HepG2 (cell line): ENCODE measurements around the gene STK25. TPM values are rescaled to one million over a fixed set of nuclear protein-coding genes. Genes with fewer than 3 reads are reported as not detected.

Experiments
- AKNA ChIP-seq: sonication (generic); formaldehyde crosslinking; IDR thresholded peaks from 2 replicates; pipeline ENCODE4 v1.4.0; 2020; ENCODE audit warnings: missing genetic modification reagents, borderline replicate concordance
- DR1 ChIP-seq: sonication (generic); formaldehyde crosslinking; IDR thresholded peaks from 2 replicates; pipeline ENCODE4 v1.8.0; 2021; ENCODE audit warnings: mild to moderate bottlenecking, missing genetic modification reagents, inconsistent platforms
- MXD1 ChIP-seq: sonication (generic); formaldehyde crosslinking; IDR thresholded peaks from 2 replicates; pipeline ENCODE4 v1.4.0; 2020; ENCODE audit warnings: mild to moderate bottlenecking, missing genetic modification reagents
- PHF21A ChIP-seq: sonication (generic); formaldehyde crosslinking; IDR thresholded peaks from 2 replicates; pipeline ENCODE4 v1.5.0; 2020; ENCODE audit warnings: mild to moderate bottlenecking, missing genetic modification reagents
- SRSF1 ChIP-seq: fragments of 200-400 bp; formaldehyde crosslinking; optimal IDR thresholded peaks from 2 replicates; pipeline ENCODE3; 2017; ENCODE audit warnings: mild to moderate bottlenecking, low read depth, low read length, moderate library complexity
- SRSF9 ChIP-seq: fragments of 200-400 bp; formaldehyde crosslinking; IDR thresholded peaks from 2 replicates; pipeline ENCODE4 v1.6.1; 2018; ENCODE audit warnings: borderline replicate concordance, mild to moderate bottlenecking, low read depth, low read length; ENCODE audit not compliant: insufficient read depth, poor library complexity, severe bottlenecking
- TFAP4 ChIP-seq: sonication (generic); IDR thresholded peaks from 2 replicates; pipeline ENCODE4 v1.6.1; 2016; ENCODE audit warnings: low read depth, borderline replicate concordance
- TFDP2 ChIP-seq: sonication (generic); formaldehyde crosslinking; IDR thresholded peaks from 2 replicates; pipeline ENCODE4 v1.4.0; 2020; ENCODE audit warnings: missing genetic modification reagents
- U2AF1 ChIP-seq: fragments of 200-400 bp; formaldehyde crosslinking; optimal IDR thresholded peaks from 2 replicates; pipeline ENCODE3; 2017; ENCODE audit warnings: mild to moderate bottlenecking, low read depth, low read length
- ZFP91 ChIP-seq: sonication (generic); formaldehyde crosslinking; IDR thresholded peaks from 2 replicates; pipeline ENCODE4 v1.9.0; 2022; ENCODE audit warnings: missing genetic modification reagents, mild to moderate bottlenecking, borderline replicate concordance
- ZNF12 ChIP-seq: sonication (generic); formaldehyde crosslinking; IDR thresholded peaks from 2 replicates; pipeline ENCODE4 v1.5.0; 2020; ENCODE audit warnings: missing genetic modification reagents
- ZNF281 ChIP-seq: sonication (generic); formaldehyde crosslinking; IDR thresholded peaks from 2 replicates; pipeline ENCODE4 v1.4.0; 2020; ENCODE audit warnings: missing genetic modification reagents, borderline replicate concordance
- ZNF317 ChIP-seq: sonication (generic); formaldehyde crosslinking; IDR thresholded peaks from 2 replicates; pipeline ENCODE4 v1.5.0; 2020; ENCODE audit warnings: mild to moderate bottlenecking, missing genetic modification reagents
- ZNF879 ChIP-seq: sonication (generic); formaldehyde crosslinking; IDR thresholded peaks from 2 replicates; pipeline ENCODE4 v1.8.1; 2023; ENCODE audit warnings: missing genetic modification reagents
- polyA plus RNA-seq, 8 experiments: library from polyadenylated mRNA; depleted of rRNA in 3 of 8; stranded (reverse) in 7 of 8; unstranded in 1 of 8; fragments of >200 nt; fragmentation: Illumina TruSeq in 4 of 8; extraction: Trizol in 4 of 8; gene quantifications; 2 replicates each; pipeline versions ENCODE4 v1.2.1 to v1.2.3, GENCODE V29; 2011 to 2016; ENCODE audit warnings: low read depth in 4 of 8, missing spikeins in 1 of 8, mixed read lengths in 1 of 8; ENCODE audit not compliant: insufficient read depth in 1 of 8
- total RNA-seq, 5 experiments: library from RNA; depleted of rRNA; stranded (reverse); fragments of >200 nt; fragmentation: Illumina TruSeq; extraction: Trizol; gene quantifications; 2 replicates each; pipeline ENCODE4 v1.2.3, GENCODE V29; 2016; ENCODE audit warnings: low read depth in 1 of 5

The STK25 gene
- total and polyA plus RNA-seq, 2 of the 13 experiments (the other 11 are each of a cell fraction or from before 2014, with no cell fraction given) = 177 to 481 TPM

GRCh38 chr2:241508240-241509154, at the start of gene STK25 (continued):
- TF ChIP-seq MXD1 (CRISPR knock-in tag) (peak; percentile 99), SRSF9 (no peak), TFDP2 (CRISPR knock-in tag) (peak; percentile 99), TFAP4 (peak; percentile 22; the same call in 1 of the 2 replicates), DR1 (CRISPR knock-in tag) (peak; percentile 84), PHF21A (CRISPR knock-in tag) (peak; percentile 50; the same call in 1 of the 2 replicates), ZNF879 (CRISPR knock-in tag) (peak; percentile 99), ZNF281 (CRISPR knock-in tag) (peak; percentile 77), AKNA (CRISPR knock-in tag) (peak; percentile 78; the same call in 1 of the 2 replicates), ZNF317 (CRISPR knock-in tag) (peak; percentile 73), SRSF1 (peak; percentile 29), ZFP91 (peak; percentile 97), U2AF1 (peak; percentile 34), ZNF12 (CRISPR knock-in tag) (peak; percentile 91)
